Testis (tissue), 3 donors: Measurements from ENCODE around the gene NUPR1. TPM values are rescaled to one million over a fixed set of nuclear protein-coding genes. Genes with fewer than 3 reads are reported as not detected.
"Not testable (repeated sequence)": the region's sequence is repeated elsewhere in the genome, so short reads cannot be mapped to it uniquely, and the experiment has no call there.

ENCODE experiments used
- DNase-seq: peaks from one replicate; pipeline ENCODE4 v3.0.0-alpha.2; 2019
- H3K27ac ChIP-seq, 2 donors: fragments of 200-600 bp; sonication (generic); one replicate each; pipeline ENCODE4 v1.5.1; 2019
- H3K27me3 ChIP-seq: fragments of 200-600 bp; sonication (generic); one replicate; pipeline ENCODE4 v1.5.1; 2019
- H3K36me3 ChIP-seq: fragments of 200-600 bp; sonication (generic); one replicate; pipeline ENCODE4 v1.5.1; 2017; ENCODE audit warnings: low read depth; ENCODE audit errors: missing control alignments
- H3K4me1 ChIP-seq: fragments of 200-600 bp; sonication (generic); one replicate; pipeline ENCODE4 v1.5.1; 2019
- H3K4me3 ChIP-seq, 2 donors: fragments of 200-600 bp; sonication (generic); one replicate each; pipeline ENCODE4 v1.5.1; 2017 to 2019
- H3K9me3 ChIP-seq: fragments of 200-600 bp; sonication (generic); one replicate; pipeline ENCODE4 v1.5.1; 2017
- POLR2A ChIP-seq: fragments of 450-650 bp; IDR thresholded peaks from one replicate; pipeline ENCODE4 v1.6.1; 2017; ENCODE audit warnings: antibody characterized with exemption, mild to moderate bottlenecking, moderate library complexity
- WGBS, 2 donors: methylation state at CpG; one replicate each; pipeline ENCODE4 v1.1.5; 2018; 5-methylcytosine and 5-hydroxymethylcytosine counted together
- intact Hi-C: fragments of 100-400 bp; cut with DNase I; formaldehyde crosslinking; loops from one replicate; pipeline ENCODE4 v1.15.1; 2023; ENCODE audit warnings: low total_unique reads
- polyA plus RNA-seq: library from polyadenylated mRNA; stranded (reverse); fragments of 350-450 nt; fragmentation: Illumina TruSeq; extraction: RNeasy Lipid Tissue Mini Kit (QIAGEN cat#74804); gene quantifications from one replicate; pipeline ENCODE4 v1.2.3, GENCODE V29; 2014; ENCODE audit warnings: low read depth, low replicate concordance; ENCODE audit not compliant: insufficient read depth
- total RNA-seq, 2 donors: library from RNA; depleted of rRNA; stranded (reverse); fragments of >200 nt; gene quantifications; one replicate each; pipeline ENCODE4 v1.2.3, GENCODE V29; 2016
- TF ChIP-seq, protein P1 (sequence below), 3 experiments: fragments of 450-650 bp in 2 of 3; fragments of 200-600 bp in 1 of 3; sonication (generic) in 1 of 3; IDR thresholded peaks; one replicate each; pipeline ENCODE4 v1.5.1; 2016 to 2019; ENCODE audit warnings: antibody characterized with exemption in 3 of 3, mild to moderate bottlenecking in 2 of 3, moderate library complexity in 1 of 3

Gene NUPR1
- total and polyA plus RNA-seq, 3 donors from 2014 or later: 38.0 to 159 (median 46.6) TPM

DNA sequence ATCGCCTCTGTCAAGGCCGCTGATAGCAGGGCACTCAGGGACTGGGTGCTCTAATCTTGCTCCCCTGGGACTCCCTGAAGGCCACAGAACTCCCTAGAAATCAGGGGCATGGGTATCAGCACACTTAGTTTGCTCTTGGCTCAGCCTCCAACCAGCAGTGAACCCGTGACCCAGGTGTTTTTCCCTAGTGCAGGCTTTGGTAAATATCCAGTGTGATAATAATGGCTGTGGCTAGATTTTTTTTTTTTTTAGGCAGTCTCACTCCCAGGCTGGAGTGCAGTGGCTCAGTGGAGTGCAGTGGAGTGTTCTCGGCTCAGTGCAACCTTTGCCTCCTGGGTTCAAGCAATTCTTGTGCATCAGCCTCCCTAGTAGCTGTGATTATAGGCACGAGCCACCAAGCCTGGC, 10.3 kb downstream of the NUPR1 start:
- no peaks in the 10 kb centered on the region for H3K27me3 ChIP-seq
- H3K4me1 ChIP-seq: peaks cover 60% of the 10 kb centered on the region
- intact Hi-C loops: no loop called here

GRCh38 chr16:28527985-28528384, 10.8 kb downstream of the NUPR1 start:
- DNase-seq: no peak
- WGBS, 2 donors: 50 to 53% methylated on average over 5 of the region's 5 CpGs
- no peaks in the 10 kb centered on the region for H3K27me3 ChIP-seq
- no peak overlapping the region for H3K4me3 ChIP-seq
- H3K4me1 ChIP-seq: peaks cover 56% of the 10 kb centered on the region
- H3K27ac ChIP-seq: peak overlapping the region; percentile 63 to 80
- H3K36me3 ChIP-seq: no peaks in the 10 kb centered on the region
- no peak for TF ChIP-seq POLR2A
- TF ChIP-seq, protein P1, sequence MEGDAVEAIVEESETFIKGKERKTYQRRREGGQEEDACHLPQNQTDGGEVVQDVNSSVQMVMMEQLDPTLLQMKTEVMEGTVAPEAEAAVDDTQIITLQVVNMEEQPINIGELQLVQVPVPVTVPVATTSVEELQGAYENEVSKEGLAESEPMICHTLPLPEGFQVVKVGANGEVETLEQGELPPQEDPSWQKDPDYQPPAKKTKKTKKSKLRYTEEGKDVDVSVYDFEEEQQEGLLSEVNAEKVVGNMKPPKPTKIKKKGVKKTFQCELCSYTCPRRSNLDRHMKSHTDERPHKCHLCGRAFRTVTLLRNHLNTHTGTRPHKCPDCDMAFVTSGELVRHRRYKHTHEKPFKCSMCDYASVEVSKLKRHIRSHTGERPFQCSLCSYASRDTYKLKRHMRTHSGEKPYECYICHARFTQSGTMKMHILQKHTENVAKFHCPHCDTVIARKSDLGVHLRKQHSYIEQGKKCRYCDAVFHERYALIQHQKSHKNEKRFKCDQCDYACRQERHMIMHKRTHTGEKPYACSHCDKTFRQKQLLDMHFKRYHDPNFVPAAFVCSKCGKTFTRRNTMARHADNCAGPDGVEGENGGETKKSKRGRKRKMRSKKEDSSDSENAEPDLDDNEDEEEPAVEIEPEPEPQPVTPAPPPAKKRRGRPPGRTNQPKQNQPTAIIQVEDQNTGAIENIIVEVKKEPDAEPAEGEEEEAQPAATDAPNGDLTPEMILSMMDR (IDR thresholded peaks at IDR 0.05): no peak
- H3K9me3 ChIP-seq: no peaks in the 10 kb centered on the region
- intact Hi-C loops: no loop called here

More for the DNA sequence above, 10.3 kb downstream of the NUPR1 start:
- WGBS, 2 donors: 21 to 33% methylated on average over 5 of the region's 5 CpGs
- peak; percentile 92 for DNase-seq
- TF ChIP-seq, protein P1 (IDR thresholded peaks at IDR 0.05): no peak
- TF ChIP-seq POLR2A: no peak
- Histone ChIP-seq H3K9me3 (no peaks in the 10 kb centered on the region), H3K36me3 (no peaks in the 10 kb centered on the region), H3K4me3 (no peak overlapping the region), H3K27ac (peak overlapping the region; percentile 63 to 80)

DNA sequence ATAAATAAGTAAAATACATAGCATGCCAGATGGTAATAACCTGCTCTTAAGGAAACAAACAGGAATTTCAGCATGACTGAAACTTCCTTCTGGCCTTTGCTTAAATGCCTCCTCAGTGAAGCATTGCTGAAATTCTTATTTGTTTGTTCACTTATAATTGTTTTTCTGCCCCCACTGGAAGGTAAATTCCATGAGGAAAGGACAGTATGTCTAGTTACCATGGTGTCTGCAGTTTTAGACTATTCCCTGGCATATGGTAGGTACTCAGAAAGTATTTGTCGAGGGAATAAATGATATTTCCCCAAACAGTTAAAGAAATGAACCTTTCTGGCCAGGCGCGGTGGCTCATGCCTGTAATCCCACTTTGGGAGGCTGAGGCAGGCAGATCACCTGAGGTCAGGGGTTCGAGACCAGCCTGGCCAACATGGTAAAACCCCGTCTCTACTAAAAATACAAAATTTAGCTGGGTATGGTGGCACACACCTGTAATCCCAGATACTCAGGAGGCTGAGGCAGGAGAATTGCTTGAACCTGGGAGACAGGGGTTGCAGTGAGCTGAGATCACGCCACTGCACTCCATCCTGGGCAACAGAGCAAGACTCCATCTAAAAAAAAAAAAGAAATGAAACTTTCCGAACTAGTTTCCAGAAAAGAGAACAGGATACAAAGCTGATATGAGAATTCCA, 11.5 kb downstream of the NUPR1 start:
- WGBS, 2 donors: 80 to 86% methylated on average over 7 of the region's 7 CpGs
- H3K9me3 ChIP-seq, H3K36me3 ChIP-seq, DNase-seq, intact Hi-C loops, H3K27me3 ChIP-seq, H3K4me3 ChIP-seq: not testable (repeated sequence)
- Histone ChIP-seq H3K27ac (peak overlapping the region; percentile 60 to 80), H3K4me1 (peaks cover 53% of the 10 kb centered on the region)

- TF ChIP-seq, protein P1 (IDR thresholded peaks at IDR 0.05): no peak
- no peak for TF ChIP-seq POLR2A
- H3K27ac ChIP-seq: peak overlapping the region; percentile 60 to 80
- no peaks in the 10 kb centered on the region for H3K27me3 ChIP-seq
- DNase-seq: peak; percentile 48
- intact Hi-C loops: no loop called here
- no peaks in the 10 kb centered on the region for H3K36me3 ChIP-seq
- H3K9me3 ChIP-seq: no peaks in the 10 kb centered on the region
- peaks cover 53% of the 10 kb centered on the region for H3K4me1 ChIP-seq
- H3K4me3 ChIP-seq: no peak overlapping the region
- 69 to 73% methylated on average over 11 of the region's 11 CpGs for WGBS, 2 donors
Measured at GRCh38 chr16:28526201-28527099, 12.3 kb downstream of the NUPR1 start.

DNA sequence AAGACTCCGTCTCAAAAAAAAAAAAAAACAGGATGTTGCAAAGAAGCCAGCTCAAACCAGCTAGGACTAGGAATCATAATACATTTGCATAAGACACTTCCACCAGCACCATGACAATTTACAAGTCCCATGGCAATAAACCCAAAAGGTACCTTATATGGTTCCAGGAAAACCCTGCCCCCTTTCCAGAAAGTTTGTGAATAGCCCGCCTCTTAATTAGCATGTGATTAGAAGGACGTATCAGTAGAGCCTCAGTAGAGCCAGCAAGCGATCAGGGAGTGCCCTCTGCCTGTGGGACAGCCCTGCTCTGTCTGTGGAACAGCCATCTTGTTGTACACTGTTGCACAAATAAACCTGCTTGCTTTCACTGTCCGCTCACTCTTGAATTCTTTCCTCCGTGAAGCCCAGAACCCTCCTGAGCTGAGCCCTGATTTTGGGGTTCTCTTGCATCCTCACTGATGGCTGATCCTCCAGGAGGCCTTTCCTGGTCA, 14.0 kb downstream of the NUPR1 start:
- Histone ChIP-seq H3K4me3 (no peak overlapping the region), H3K27ac (peak overlapping the region in 1 of 2 donors; percentile 80), H3K36me3 (no peaks in the 10 kb centered on the region), H3K9me3 (no peaks in the 10 kb centered on the region), H3K4me1 (peaks cover 53% of the 10 kb centered on the region), H3K27me3 (no peaks in the 10 kb centered on the region)
- no peak for TF ChIP-seq POLR2A
- TF ChIP-seq, protein P1 (IDR thresholded peaks at IDR 0.05): no peak
- 79 to 83% methylated on average over 6 of the region's 6 CpGs for WGBS, 2 donors
- intact Hi-C loops: no loop called here
- DNase-seq: no peak
